GM19351 (cell line): Measurements from ENCODE around the gene NCF2.

Source experiments
- ATAC-seq: cut with Tn5 transposase; IDR thresholded peaks from one replicate; pipeline ENCODE4 v1.9.1; 2021; ENCODE audit warnings: mild to moderate bottlenecking, moderate library complexity; ENCODE audit not compliant: unreplicated experiment

Gene NCF2

DNA sequence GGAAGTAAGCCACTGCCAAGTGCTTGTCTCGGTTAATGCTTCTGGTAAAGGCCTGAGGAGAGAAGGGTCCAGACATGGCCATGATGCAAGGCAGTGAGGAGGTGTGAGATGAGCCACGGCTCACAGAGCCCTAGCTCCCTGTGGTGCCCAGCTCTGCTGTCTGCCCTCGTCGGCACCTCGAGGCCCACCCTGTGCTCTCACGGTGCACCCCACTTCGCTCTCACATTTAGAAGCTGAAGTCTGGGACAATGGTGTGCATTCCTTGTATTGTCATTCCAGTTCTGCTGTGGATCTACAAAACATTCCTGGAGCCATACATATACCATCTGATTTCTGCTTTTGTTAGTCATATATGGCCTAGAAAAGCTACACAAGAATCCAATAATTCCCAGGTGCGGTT is 3.3 kb downstream of the NCF2 start:
- ATAC-seq = no peak

DNA sequence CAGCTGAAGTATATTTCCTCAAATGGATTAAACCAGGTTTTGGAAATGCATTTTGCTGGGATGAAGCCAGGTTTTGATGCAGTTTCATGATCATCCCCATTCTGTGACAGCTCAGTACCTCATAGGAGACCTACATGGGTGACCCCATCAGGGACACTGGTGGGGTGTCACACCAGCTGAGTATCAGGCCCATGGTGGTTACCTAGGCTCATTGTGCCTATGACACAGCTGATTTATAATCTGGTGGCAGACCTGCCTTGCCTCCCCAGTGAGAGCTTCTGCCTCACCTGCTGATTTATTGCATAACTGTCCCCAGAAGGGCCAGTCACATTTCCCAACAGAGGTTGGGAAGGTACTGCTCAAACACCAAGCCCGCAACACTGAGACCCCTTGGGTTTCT is 3.8 kb downstream of the NCF2 start:
- ATAC-seq = no peak

DNA sequence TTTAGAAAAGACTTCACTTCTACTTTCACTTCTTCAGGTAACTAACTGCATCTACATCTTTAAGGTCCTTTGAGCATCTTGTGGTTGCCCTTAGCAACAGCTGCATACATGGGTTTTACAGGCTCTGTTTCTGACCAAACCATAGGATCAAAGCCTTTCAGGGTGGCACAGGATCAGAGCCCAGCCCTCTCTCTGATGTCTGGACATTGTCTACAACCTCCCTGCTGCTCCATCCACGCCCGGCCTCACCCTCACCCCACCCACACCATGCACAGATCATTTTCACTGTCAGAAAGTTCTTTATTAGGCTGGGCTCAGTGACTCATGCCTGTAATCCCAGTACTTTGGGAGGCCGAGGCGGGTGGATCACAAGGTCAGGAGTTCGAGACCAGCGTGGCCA is 5.2 kb downstream of the NCF2 start:
- ATAC-seq = peak; percentile 49

DNA sequence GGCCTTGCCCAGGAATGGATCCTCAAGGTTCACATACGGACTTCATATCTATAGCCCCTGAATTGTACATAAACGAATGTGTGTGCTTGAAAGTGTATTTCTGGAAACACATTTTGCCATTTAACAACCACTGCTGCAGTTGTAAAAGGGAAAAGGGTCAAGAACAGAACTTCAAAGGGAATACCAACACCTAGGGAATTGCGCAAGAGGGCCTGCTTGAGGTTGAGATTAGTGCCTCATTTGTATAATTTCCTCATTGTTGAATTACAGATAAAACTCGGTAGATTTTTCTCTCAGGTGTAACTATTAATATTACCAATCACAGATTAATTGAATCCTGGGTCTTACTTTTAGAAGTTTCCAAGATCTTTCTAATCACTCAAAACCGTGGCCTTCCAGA is 6.1 kb downstream of the NCF2 start:
- ATAC-seq = no peak

DNA sequence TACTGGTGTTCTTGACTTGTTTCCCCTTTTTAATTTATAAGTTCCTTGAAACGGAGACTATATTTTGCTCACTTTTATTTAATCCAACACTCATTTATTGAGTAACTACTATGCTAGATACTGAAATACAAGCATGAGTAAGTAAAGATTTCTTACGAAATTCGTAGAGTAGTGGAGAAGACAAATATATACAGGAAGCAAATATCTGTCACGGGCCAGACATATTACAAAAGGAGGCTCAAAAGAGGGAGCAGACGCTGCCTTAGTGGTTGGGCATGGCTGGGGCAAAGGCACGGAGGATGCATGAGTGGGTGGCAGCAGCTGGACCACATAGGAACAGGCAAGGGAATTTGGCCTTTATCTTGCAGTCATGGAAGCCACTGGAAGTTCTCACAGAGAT is 6.8 kb downstream of the NCF2 start:
- no peak for ATAC-seq

DNA sequence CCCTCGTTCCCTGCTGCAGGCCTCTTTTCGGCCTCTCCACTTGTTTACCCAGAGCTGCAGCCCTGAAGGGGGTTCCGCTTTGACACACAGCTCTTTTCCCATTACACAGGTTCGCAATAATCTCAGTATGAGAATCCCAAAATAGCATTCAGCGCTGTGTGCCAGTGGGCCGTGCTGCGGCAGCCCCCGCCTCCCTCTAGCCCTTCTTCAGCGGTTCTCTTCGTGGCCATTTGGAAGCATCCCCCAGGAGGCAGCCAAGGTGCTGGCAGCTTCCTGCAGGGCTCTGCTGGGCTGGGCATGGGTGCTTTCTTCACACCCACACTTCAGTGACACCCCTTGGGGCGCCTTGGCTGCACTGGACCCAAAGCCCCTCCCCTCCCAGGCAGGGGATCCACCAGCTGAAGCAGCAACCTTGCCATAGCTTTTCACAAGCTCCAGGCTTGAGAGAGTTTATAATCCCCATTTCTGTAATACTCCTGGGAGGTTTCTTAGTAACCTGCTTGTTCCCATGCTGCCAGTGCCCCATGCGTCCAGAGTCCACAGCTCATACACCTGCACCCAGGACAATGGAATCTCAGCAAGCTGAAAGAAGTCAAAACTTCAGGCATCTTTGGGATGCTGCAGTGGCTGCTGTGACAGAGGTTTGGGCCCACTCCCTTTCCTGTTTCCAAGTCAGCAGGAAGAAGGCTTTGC is 8.1 kb downstream of the NCF2 start:
- no peak for ATAC-seq

DNA sequence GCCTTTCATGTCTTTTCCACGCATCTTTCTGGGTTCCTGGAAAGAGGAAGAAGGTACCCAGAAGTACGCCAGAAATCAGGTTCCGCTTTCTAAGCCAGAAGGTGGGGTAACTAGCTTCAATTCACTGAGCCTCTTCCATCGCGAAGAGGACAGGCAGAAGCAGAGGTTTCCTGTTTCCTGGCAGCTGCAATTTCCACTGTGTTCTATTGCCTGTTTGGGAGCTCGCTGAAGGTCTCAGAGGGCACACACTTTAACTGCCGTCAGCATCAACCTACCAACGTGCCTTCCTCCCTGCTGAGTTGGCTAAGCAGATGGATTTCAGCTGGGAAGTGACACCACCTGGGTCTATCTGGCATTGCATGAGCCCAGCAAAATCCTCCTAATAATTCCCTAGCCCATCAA is 10.0 kb downstream of the NCF2 start:
- ATAC-seq = no peak

DNA sequence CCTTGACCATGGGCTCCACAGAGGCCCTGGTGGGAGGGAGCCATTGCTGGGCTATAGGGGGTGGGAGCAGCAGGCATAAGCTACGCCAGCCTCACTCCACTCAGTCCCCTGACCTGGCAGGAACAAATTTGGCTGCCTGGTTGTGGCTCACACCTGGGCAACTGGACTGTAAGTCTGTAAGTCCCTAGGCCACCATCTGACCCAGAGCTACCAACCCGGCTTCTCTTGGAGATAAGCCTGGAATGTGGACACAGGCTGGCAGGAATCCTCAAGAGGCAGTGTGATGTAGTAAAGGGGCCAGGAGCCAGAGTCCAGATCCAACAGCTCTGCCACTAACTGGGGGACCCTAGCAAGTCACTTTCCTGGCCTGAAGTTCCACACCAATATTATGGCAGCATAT is 11.4 kb downstream of the NCF2 start:
- ATAC-seq = no peak

DNA sequence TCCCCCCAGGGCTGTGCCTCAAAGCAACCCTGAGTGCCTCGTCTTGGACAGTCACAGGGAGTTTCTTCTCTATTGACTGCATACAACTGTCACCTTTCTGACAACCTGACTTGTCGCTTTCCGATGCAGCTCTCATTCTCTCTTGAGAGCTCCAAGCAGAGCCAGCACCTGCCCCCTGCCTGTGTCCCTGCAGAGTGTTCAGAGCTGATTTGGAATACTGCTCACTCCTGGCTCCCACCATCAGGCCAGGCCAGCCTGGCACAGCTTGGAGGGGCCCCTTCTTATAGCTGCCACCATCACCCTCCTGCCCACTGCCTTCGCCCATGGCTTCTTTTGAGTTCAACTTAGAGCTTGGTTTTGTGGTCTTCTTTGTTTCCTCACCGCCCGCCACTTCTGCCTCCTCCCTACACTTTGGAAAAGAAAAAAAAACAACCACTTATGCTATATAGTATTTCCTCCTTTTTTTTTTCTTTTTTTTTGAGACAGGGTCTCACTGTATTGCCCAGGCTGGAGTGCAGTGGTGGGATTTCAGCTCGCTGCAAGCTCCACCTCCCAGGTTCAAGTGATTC is 12.3 kb downstream of the NCF2 start:
- ATAC-seq = no peak

DNA sequence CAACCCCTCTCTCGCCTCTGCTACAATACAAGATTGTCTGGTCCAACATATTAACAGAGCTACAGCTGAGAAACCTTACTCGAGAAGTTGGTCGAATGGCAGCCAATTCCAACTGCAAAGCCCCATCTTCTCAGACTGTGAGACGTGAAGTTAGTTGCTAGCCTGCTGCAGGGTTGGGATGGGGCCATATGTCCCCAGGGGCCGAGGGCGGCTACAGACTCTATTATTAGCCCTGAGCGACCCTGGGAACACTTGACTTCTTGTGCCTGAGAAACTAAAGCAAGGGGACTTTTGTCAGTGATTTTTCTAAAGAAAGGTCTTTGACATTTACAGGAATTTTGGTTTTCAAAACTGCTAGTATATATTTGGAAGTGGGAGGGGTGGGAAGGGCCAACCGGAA is 13.7 kb downstream of the NCF2 start:
- no peak for ATAC-seq

DNA sequence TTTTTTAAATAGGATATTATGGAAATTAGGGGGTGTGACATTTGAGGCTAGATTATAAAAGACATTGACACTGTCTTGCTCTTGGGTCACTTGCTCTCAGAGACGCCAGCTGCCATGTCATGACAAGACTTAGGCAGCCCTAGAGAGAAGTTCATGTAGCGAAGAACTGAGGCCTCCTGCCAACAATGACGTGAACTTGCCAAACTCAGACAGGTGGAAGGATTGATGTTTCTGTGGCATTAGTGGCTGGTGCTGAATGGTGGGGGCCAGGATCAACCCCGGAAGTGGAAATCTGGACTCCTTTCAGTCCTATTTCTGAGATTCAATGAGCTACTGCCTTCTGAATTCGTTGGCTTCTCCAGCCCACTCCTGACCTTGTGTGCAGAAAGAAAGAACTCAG is 14.7 kb downstream of the NCF2 start:
- no peak for ATAC-seq

DNA sequence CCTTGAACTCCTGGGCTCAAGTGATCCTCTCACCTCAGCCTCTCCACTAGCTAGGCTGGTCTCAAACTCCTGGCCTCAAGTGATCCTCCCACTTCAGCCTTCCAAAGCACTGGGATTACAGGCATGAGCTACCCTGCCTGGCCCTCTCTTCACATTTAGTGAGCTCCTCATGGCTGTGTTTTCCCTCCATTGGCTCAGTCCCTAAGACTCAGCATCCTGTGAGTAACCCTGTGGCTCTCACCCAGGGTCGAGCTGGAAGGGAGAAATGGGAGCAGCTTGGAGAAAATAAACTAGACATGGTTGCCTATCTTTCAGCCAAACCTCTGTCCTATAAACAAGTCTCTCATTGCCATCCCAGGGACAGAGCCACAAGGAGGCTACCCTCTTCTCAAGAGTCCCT is 17.5 kb downstream of the NCF2 start:
- no peak for ATAC-seq

DNA sequence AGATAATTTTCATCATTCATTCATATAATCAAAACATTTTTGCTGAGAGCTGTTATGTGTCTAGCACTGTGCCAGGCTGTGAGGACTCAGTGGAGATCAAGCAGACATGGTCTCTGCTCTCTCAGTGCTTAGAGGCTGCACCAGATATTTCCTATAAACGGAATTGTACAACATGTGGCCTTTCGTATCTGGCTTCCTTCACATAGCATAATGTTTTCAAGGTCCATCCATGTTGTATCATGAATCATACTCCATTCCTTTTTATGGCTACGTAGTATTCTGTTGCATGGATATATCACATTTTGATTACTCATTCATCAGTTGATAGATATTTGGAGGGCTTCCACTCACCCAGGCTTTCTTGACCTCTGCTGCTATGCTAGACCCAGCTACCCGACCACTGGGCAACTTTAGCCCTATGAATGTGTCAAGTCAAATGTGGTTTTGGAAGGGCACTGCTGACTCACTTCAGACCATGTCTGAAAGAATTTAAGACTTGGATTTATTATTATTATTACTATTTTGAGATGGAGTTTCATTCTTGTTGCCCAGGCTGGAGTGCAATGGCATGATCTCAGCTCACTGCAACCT is 18.5 kb downstream of the NCF2 start:
- ATAC-seq = no peak

DNA sequence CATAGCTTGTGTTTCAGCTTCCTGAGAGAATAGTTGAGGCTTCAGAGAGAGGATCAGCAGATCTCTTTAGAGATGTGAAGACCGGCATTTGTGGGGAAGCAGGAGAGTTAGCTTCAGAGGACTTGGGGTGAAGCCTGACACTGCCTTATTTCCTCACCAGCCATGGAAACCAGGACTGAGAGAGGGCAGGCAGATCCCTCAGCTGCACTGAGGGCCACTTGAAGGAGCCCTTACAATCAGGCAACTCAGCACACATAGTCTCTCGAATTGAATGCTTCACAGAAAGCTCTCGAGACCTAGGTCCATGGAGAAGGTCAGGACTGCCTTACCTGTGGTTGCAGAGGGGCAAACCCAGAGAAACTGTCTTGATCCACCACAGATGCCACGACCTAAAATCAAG is 19.8 kb downstream of the NCF2 start:
- no peak for ATAC-seq

DNA sequence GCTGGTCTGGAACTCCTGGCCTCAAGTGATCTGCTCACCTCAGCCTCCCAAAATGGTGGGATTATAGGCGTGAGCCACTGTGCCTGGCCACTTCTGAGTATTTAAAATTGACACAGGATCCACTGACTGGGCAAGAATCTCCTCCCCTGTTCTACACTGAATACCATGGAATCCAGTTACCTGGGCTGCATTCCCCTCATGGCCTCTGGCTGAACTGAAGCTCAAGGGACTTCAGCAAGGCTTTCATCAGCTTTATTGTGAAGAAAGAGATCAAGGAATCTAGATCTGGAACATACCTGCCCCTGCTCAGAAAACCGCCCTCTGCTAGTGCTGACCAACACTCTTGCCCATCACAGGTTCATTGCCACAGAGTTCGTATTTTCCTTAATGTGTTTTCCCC is 20.5 kb downstream of the NCF2 start:
- no peak for ATAC-seq

DNA sequence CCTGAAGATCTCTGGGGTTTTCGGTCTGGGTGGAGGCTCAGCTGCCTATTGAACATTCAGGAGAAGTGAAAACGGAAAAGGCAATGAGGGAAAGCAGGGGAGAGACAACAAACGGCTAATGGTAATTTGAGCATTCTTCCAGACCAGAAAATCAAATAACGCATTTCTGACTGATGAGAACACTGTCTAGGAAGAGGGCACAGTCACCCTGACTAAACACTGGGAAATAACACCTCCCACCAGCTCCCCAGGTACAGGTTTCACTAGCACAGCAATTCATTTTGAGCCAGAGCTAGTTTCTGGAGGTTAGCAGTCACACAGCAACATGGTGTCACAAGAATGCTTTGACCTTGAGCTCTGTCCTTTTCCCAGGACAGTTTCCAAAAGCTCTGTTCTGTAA is 21.1 kb downstream of the NCF2 start:
- ATAC-seq = no peak

DNA sequence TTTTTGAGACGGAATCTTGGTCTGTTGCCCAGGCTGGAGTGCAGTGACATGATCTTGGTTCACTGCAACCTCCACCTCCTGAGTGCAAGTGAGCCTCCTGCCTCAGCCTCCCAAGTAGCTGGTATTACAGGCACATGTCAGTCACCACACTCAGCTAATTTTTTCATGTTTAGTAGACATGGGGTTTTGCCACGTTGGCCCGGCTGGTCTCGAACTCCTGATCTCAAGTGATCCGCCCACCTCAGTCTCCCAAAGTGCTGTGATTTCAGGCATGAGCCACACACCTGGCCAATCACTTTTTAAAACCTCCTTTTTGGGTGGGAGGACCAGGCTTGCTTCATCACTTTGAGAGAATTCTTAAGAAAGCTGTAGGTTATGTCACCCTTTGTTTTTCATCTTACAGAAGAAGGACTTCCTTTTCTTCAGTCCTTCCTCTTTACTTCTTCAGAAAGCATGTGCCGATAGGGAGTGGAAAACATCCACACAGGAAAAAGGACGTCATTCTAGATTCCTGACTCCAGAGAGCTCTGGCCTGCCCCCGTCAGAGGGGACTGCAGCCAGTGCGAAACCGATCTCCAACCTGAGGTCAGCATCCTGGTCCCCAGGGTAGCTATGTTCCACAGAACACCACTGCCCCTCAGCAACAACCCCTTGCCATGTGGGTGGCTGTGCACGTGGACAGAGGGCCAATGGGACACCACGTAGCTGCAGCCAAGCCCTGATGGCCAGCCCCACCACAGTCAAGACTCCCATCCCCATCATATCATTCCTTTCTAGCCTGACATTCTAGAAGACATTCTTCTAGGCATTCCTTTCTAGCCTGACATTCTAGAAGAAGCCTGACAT is 21.9 kb downstream of the NCF2 start:
- ATAC-seq = no peak

DNA sequence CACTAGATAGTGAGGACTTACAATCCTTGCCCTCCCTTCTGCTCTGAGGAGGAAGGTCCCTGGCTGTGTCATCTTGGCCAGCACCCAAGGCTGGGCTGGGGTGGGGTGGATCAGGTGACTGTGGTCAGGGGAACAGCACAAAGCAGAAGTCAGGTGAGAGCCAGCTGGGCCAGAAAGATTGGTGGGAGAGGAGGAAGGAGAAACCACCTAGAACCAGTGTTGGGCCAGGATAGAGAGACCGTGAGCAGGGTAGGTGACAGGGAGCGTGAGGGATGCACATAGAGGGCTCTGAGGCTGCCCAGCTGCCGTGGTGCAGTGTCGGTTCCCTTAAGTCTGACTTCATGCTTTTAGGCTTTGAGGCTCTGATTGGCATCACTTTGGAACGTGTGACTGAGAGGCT is 22.7 kb downstream of the NCF2 start:
- ATAC-seq = peak; percentile 76

DNA sequence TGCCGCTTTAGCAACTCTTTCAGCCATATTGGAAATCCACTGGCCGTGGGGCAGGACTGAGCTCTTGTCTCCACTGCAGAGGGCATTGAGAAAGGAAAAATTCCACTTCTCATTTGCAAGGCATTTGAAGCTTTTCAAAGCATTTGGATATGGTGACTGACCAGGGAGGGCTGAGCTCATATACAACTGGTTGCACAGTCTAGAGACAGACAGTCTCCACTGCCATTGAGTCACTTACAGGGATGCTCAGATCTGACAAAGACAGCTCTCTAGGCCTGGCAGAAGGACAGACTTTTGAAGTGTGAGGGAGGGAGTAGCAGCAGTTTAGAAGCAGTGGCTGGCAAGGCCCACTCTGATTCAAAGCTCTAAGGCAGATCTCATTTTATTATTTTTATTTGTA is 24.2 kb downstream of the NCF2 start:
- no peak for ATAC-seq

DNA sequence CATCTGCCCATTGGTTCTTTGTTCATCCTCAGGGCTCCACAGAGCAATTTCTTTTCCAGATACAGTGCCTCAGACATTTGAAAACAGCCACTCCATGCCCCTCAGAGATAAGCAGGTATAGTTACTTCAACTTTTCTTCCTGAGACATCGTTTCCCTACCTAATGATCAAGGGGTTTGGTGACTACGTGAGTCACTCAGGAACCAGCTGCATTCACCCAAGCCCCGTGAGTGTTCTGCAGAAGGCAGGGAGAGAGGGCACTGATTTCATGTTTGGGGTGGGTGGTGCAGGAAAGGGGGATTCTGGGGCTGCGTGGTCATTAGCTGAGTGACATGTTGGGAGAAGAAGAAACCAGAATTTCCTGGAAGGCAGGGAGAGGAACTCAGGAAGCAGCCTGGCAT is 25.0 kb downstream of the NCF2 start:
- no peak for ATAC-seq

DNA sequence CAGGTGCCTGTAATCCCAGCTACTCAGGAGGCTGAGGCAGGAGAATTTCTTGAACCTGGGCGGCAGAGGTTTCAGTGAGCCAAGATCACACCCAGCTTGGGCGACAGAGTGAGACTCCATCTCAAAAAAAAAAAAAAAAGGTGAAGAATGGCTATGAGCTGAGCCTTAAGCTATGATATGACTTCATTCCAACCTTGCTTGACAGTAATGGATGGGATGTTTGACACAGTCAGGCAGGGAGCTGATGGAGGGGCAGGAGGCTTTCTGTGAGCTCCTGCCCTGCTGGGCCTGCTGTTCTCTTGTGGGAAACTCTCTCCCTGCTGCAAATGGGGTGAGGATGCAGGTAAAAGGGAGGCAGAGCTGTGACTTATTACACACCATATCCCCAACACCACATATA is 27.6 kb downstream of the NCF2 start:
- no peak for ATAC-seq

DNA sequence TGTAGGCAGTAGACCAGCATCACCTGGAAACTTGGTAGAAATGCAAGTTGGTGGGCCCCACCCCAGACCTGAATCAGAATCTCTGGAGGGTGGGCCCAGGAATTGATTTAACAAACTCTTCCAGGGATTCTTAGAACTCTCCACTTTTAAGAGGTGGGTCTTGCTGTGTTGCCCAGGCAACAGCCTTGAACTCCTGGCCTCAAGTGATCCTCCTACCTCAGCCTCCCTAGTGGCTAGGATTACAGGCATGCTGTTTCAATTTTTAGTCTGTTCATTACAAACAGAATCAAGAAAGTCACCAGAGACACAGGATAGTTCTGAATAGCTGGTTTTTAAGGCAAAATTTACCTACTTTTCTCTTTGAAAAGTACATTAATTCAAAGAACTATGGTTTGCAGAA is 31.2 kb downstream of the NCF2 start:
- no peak for ATAC-seq
